Erythroblast (primary cell): ENCODE data around the gene KRT74.

Experiments used
- GATA1 ChIP-seq: IDR thresholded peaks from 2 replicates; pipeline ENCODE4 v1.6.1; 2011; ENCODE audit warnings: low read depth, mild to moderate bottlenecking, control low read depth, low read length, moderate library complexity
- POLR2A ChIP-seq: IDR thresholded peaks from 2 replicates; pipeline ENCODE4 v1.6.1; 2011; ENCODE audit warnings: mild to moderate bottlenecking, low read length

DNA sequence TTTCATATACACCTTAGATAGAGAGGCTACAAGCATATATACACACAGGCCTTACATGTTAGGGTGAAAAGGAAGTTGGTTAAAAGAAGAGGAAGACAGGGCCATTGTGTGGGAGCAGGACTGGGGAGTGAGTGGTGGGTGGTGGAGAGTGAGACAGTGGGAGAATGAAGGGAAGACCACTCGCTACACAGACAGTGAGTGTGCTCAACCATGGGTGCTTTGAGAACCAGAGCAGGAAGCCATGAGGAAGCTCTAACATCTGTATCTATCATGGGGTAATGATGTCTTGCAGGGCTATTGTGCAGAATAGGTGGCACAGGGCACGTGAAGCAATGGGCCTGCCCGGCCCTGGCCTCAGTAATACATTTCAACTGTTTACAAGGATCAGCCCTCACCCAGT, 11.4 kb upstream of the KRT74 start:
- TF ChIP-seq POLR2A (no peak), GATA1 (no peak)
